Sigmoid colon (tissue), 7 donors: ENCODE measurements around the gene TOP1. TPM values are rescaled to one million over a fixed set of nuclear protein-coding genes. Genes with fewer than 3 reads are reported as not detected.

Experiments used
- DNase-seq: peaks from one replicate; pipeline ENCODE4 v3.0.0-alpha.2; 2019
- H3K27ac ChIP-seq, 4 donors: fragments of 200-600 bp; sonication (generic); one replicate each; pipeline ENCODE4 v1.5.1; 2016 to 2019; ENCODE audit warnings: mild to moderate bottlenecking in 1 of 4
- H3K27me3 ChIP-seq, 3 donors: fragments of 200-600 bp; sonication (generic); one replicate each; pipeline ENCODE4 v1.5.1; 2019; ENCODE audit warnings: mild to moderate bottlenecking in 1 of 3
- H3K36me3 ChIP-seq, 4 donors: fragments of 200-600 bp; sonication (generic); one replicate each; pipeline ENCODE4 v1.5.1; 2016 to 2019
- H3K4me1 ChIP-seq, 4 donors: fragments of 200-600 bp; sonication (generic); one replicate each; pipeline ENCODE4 v1.5.1; 2017 to 2019
- H3K4me3 ChIP-seq, 4 donors: fragments of 200-600 bp; sonication (generic); one replicate each; pipeline ENCODE4 v1.5.1; 2017 to 2019; ENCODE audit warnings: mild to moderate bottlenecking in 2 of 4, moderate library complexity in 1 of 4
- H3K9me3 ChIP-seq, 4 donors: fragments of 200-600 bp in 3 of 4; sonication (generic) in 3 of 4; one replicate each; pipeline versions ENCODE4 v1.5.1 to v1.6.1; 2013 to 2019
- CTCF ChIP-seq, 4 experiments: fragments of 450-650 bp in 3 of 4; fragments of 200-600 bp in 1 of 4; IDR thresholded peaks; one replicate each; pipeline ENCODE4 v1.5.1; 2016 to 2019; ENCODE audit warnings: antibody characterized with exemption in 4 of 4, mild to moderate bottlenecking in 3 of 4, moderate library complexity in 2 of 4
- EP300 ChIP-seq, 4 donors: sonication (generic); formaldehyde crosslinking; IDR thresholded peaks; one replicate each; pipeline ENCODE4 v1.6.1; 2017; ENCODE audit warnings: antibody characterized with exemption in 4 of 4
- POLR2A ChIP-seq, 2 donors: fragments of 450-650 bp; IDR thresholded peaks; one replicate each; pipeline ENCODE4 v1.6.1; 2016; ENCODE audit warnings: antibody characterized with exemption in 2 of 2, mild to moderate bottlenecking in 2 of 2, moderate library complexity in 2 of 2
- POLR2AphosphoS5 ChIP-seq, 4 donors: sonication (generic); formaldehyde crosslinking; IDR thresholded peaks; one replicate each; pipeline ENCODE4 v1.6.1; 2017; ENCODE audit warnings: antibody characterized with exemption in 4 of 4
- WGBS, 2 donors: extraction: QIAGEN DNeasy Blood & Tissue Kit; methylation state at CpG; one replicate each; pipeline ENCODE4 v1.1.7; 2013; 5-methylcytosine and 5-hydroxymethylcytosine counted together
- intact Hi-C: fragments of 100-400 bp; cut with DNase I; formaldehyde crosslinking; loops from one replicate; pipeline ENCODE4 v1.15.1; 2023
- polyA plus RNA-seq, 3 donors: library from polyadenylated mRNA; stranded (reverse); fragments of 200-250 nt; gene quantifications; one replicate each; pipeline ENCODE4 v1.2.3, GENCODE V29; 2013
- total RNA-seq, 4 donors: library from RNA; depleted of rRNA; stranded (reverse); fragments of >200 nt; gene quantifications; one replicate each; pipeline ENCODE4 v1.1.0, GENCODE V29; 2016
- donor health status: healthy with polysubstance abuse.
- donor health status: Bipolar disorder and iron deficiency.
- donor health status: healthy.

Gene TOP1
- total and polyA plus RNA-seq, 7 donors = 22.0 to 45.0 (median 26.4) TPM

- no peak overlapping the region for H3K27ac ChIP-seq
- TF ChIP-seq POLR2AphosphoS5 (IDR thresholded peaks at IDR 0.05) = no peak
- TF ChIP-seq POLR2A (IDR thresholded peaks at IDR 0.05) = no peak
- TF ChIP-seq EP300 (IDR thresholded peaks at IDR 0.05) = no peak
- no peak for TF ChIP-seq CTCF (IDR thresholded peaks at IDR 0.05)
- no peaks in the 10 kb centered on the region for H3K9me3 ChIP-seq
- peaks cover 0 to 11% (median 0%) of the 10 kb centered on the region in 4 donors for H3K4me1 ChIP-seq
- WGBS, 2 donors = 36 to 72% methylated on average over 7 of the region's 7 CpGs
- H3K27me3 ChIP-seq = no peaks in the 10 kb centered on the region
- intact Hi-C loops = no loop called here
- H3K36me3 ChIP-seq = peaks cover 42 to 100% (median 71%) of the 10 kb centered on the region in 4 donors
- DNase-seq = no peak
- H3K4me3 ChIP-seq = no peak overlapping the region
These were observed 91.3 kb downstream of the TOP1 start for GRCh38 chr20:41119614-41120561.

GRCh38 chr20:41121399-41121798, 92.8 kb downstream of the TOP1 start:
- intact Hi-C loops = no loop called here
- Histone ChIP-seq H3K9me3 (no peaks in the 10 kb centered on the region), H3K4me3 (no peak overlapping the region), H3K36me3 (peaks cover 28 to 100% (median 67%) of the 10 kb centered on the region in 4 donors), H3K27me3 (no peaks in the 10 kb centered on the region), H3K4me1 (peaks cover 0 to 11% (median 0%) of the 10 kb centered on the region in 4 donors), H3K27ac (no peak overlapping the region)
- 92 to 94% methylated on average over 3 of the region's 3 CpGs for WGBS, 2 donors
- no peak for DNase-seq
- TF ChIP-seq POLR2AphosphoS5 (IDR thresholded peaks at IDR 0.05) (no peak), CTCF (IDR thresholded peaks at IDR 0.05) (no peak)

GRCh38 chr20:41123631-41124030, 95.0 kb downstream of the TOP1 start:
- H3K9me3 ChIP-seq = no peaks in the 10 kb centered on the region
- WGBS, 2 donors = 82 to 92% methylated on average over 6 of the region's 6 CpGs
- peaks cover 19 to 80% (median 51%) of the 10 kb centered on the region in 4 donors for H3K36me3 ChIP-seq
- peaks cover 0 to 11% (median 0%) of the 10 kb centered on the region in 4 donors for H3K4me1 ChIP-seq
- no peak overlapping the region for H3K27ac ChIP-seq
- TF ChIP-seq POLR2AphosphoS5 (IDR thresholded peaks at IDR 0.05) (no peak), EP300 (IDR thresholded peaks at IDR 0.05) (no peak), CTCF (IDR thresholded peaks at IDR 0.05) (no peak), POLR2A (IDR thresholded peaks at IDR 0.05) (no peak)
- DNase-seq = no peak
- intact Hi-C loops = no loop called here
- no peak overlapping the region for H3K4me3 ChIP-seq
- no peaks in the 10 kb centered on the region for H3K27me3 ChIP-seq

- TF ChIP-seq EP300 (IDR thresholded peaks at IDR 0.05) = no peak
- no peak for TF ChIP-seq CTCF (IDR thresholded peaks at IDR 0.05)
- TF ChIP-seq POLR2AphosphoS5 (IDR thresholded peaks at IDR 0.05) = no peak
- no peak for TF ChIP-seq POLR2A (IDR thresholded peaks at IDR 0.05)
- no peak overlapping the region for H3K27ac ChIP-seq
- no peaks in the 10 kb centered on the region for H3K27me3 ChIP-seq
- DNase-seq = no peak
- H3K4me1 ChIP-seq = peaks cover 0 to 7% (median 0%) of the 10 kb centered on the region in 4 donors
- intact Hi-C loops = no loop called here
- peaks cover 14 to 71% (median 50%) of the 10 kb centered on the region in 4 donors for H3K36me3 ChIP-seq
- WGBS, 2 donors = 22 to 74% methylated on average over 3 of the region's 3 CpGs
- no peaks in the 10 kb centered on the region for H3K9me3 ChIP-seq
- no peak overlapping the region for H3K4me3 ChIP-seq
These were observed 96.0 kb downstream of the TOP1 start for GRCh38 chr20:41124451-41125094.
